Measurements from ENCODE around the gene SLC39A3.

DNA sequence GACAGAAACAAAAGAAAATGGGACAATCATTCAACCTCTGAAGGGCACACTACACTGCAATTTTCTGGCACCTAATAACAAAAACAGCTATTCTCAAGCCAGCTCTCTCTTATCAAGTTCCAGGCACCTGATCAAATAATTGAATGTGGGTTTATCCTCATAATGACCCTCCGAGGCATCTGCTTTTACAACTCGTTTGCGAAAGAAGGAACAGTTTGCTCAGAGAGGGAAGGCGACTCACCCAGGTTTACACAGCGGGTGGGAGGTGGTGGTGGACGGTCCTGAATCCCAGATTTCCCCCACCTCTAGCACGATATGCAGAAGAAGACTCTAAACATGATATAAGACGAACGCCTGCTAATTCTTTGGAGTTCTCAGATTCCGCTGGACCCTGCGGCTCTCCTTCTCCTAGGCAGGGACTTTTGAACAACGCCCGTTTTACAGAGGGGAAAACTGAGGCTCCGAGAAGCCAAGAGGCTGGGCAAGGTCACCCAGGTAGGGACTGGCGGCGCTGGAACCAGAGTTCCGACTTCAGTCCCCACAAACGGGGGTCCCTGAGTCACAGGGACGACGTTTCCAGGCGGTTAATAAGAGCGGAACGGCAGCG is 42.6 kb upstream of the SLC39A3 start:
- TF ChIP-seq CTCF (IDR thresholded peaks at IDR 0.05) (no peak), POLR2A (IDR thresholded peaks at IDR 0.05) (no peak), POLR2AphosphoS5 (IDR thresholded peaks at IDR 0.05) (no peak), EP300 (IDR thresholded peaks at IDR 0.05) (no peak)

Data from upper lobe of left lung (tissue), 4 donors.